HL-60 (cell line): Measurements from ENCODE around the gene ELOB.

Experiments
- DNase-seq, 2 experiments: peaks; one replicate each; pipeline ENCODE4 v3.0.0-alpha.2; 2010 to 2020; ENCODE audit warnings: low read depth in 1 of 2, low spot score in 1 of 2
- H3K27ac ChIP-seq: fragments of 250-450 bp; sonication (Bioruptor Pico); replicated peaks from 2 replicates; pipeline ENCODE4 v1.5.1; 2020; ENCODE audit warnings: mild to moderate bottlenecking, moderate library complexity
- H3K27me3 ChIP-seq: fragments of 250-450 bp; sonication (Bioruptor Pico); 2 replicates; pipeline ENCODE4 v1.5.1; 2021; ENCODE audit warnings: mild to moderate bottlenecking, moderate library complexity; ENCODE audit not compliant: insufficient read depth, poor library complexity, severe bottlenecking
- H3K4me3 ChIP-seq: replicated peaks from 2 replicates; pipeline ENCODE4 v1.5.1; 2011; ENCODE audit warnings: mild to moderate bottlenecking, control low read depth, low read length; ENCODE audit not compliant: insufficient read depth
- GABPA ChIP-seq: IDR thresholded peaks from 2 replicates; pipeline ENCODE4 v1.6.1; 2012; ENCODE audit warnings: low read depth
- POLR2AphosphoS5 ChIP-seq: IDR thresholded peaks from 2 replicates; pipeline ENCODE4 v1.6.1; 2012; ENCODE audit warnings: low read depth
- REST ChIP-seq: IDR thresholded peaks from 2 replicates; pipeline ENCODE4 v1.6.1; 2012; ENCODE audit warnings: low read depth; ENCODE audit not compliant: insufficient replicate concordance
- SPI1 ChIP-seq: IDR thresholded peaks from 2 replicates; pipeline ENCODE4 v1.6.1; 2012; ENCODE audit warnings: low read depth, mild to moderate bottlenecking, borderline replicate concordance
- TF ChIP-seq, protein P1 (sequence below): IDR thresholded peaks from one replicate; pipeline ENCODE4 v1.5.1; 2011; ENCODE audit warnings: low read length, control low read depth, inconsistent platforms; ENCODE audit not compliant: insufficient read depth

Gene ELOB

DNA sequence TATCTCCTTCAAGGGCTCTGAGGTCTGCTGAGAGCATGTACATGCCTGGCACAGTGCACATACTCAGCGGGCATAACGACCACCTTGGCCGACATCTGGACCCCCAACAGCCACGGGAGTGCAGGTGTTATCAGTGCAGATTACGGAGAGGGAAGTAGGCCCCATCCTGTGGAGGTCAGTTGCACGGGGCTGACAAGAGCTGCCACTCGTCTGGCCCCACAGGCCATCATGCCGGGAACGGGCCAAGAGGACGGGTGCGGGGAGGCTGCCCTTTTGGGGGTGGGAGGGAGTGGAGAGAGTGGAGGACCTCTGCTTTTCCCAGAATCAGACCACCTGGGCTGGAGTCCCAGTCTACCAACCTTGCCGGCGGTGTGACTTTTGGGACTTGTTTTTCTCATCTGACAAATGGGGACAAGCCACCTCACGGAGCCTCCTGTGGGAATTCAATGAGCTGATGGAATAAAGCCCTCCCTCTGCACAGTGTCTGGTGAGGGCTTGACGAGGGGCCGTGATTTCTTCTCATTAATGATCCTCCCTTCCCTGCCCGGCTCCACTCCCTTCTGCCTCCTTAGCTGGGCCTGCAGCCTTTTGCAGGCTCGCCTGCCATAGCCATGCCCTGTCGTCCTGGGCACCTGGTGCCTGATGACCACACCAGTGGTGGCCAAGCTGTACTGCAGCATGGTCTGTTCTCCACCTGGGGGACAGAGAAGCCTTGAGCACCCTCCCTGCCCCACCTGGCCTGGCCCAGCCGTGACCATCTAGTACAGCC, 5.7 kb upstream of the ELOB start:
- no peak for DNase-seq
- no peak overlapping the region for H3K27ac ChIP-seq
- H3K27me3 ChIP-seq = peaks cover 18% of the 10 kb centered on the region
- H3K4me3 ChIP-seq = no peak overlapping the region
- TF ChIP-seq POLR2AphosphoS5 = no peak

- TF ChIP-seq SPI1 (no peak), POLR2AphosphoS5 (no peak), GABPA (no peak), REST (no peak)
- TF ChIP-seq, protein P1, sequence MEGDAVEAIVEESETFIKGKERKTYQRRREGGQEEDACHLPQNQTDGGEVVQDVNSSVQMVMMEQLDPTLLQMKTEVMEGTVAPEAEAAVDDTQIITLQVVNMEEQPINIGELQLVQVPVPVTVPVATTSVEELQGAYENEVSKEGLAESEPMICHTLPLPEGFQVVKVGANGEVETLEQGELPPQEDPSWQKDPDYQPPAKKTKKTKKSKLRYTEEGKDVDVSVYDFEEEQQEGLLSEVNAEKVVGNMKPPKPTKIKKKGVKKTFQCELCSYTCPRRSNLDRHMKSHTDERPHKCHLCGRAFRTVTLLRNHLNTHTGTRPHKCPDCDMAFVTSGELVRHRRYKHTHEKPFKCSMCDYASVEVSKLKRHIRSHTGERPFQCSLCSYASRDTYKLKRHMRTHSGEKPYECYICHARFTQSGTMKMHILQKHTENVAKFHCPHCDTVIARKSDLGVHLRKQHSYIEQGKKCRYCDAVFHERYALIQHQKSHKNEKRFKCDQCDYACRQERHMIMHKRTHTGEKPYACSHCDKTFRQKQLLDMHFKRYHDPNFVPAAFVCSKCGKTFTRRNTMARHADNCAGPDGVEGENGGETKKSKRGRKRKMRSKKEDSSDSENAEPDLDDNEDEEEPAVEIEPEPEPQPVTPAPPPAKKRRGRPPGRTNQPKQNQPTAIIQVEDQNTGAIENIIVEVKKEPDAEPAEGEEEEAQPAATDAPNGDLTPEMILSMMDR = no peak
- Histone ChIP-seq H3K4me3 (no peak overlapping the region), H3K27me3 (peaks cover 7% of the 10 kb centered on the region), H3K27ac (no peak overlapping the region)
- DNase-seq = no peak
These were observed 3.2 kb upstream of the ELOB start for GRCh38 chr16:2779978-2780898.

- TF ChIP-seq GABPA (no peak), REST (no peak), POLR2AphosphoS5 (no peak), SPI1 (no peak)
- TF ChIP-seq, protein P1 = no peak
- Histone ChIP-seq H3K4me3 (no peak overlapping the region), H3K27ac (no peak overlapping the region), H3K27me3 (no peaks in the 10 kb centered on the region)
- no peak for DNase-seq
These were observed 2.3 kb upstream of the ELOB start for GRCh38 chr16:2779151-2779920.

DNA sequence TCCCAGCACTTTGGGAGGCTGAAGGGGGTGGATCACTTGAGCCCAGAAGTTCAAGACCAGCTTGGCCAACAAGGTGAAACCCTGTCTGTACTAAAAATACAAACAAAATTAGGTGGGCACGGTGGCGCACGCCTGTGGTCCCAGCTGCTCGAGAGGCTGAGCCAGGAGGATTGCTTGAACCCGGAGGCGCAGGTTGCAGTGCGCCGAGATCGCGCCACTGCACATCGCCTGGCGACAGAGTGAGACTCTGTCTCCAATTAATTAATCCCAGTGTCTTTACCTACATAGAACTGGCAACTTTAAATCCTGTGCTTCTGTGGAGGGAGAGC, 1.5 kb upstream of the ELOB start:
- H3K27ac ChIP-seq = peak overlapping the region; percentile 99
- no peaks in the 10 kb centered on the region for H3K27me3 ChIP-seq
- no peak for TF ChIP-seq REST
- no peak for TF ChIP-seq POLR2AphosphoS5
- TF ChIP-seq, protein P1 = no peak
- TF ChIP-seq SPI1 = no peak
- no peak for TF ChIP-seq GABPA
- DNase-seq = no peak
- no peak overlapping the region for H3K4me3 ChIP-seq
